SK-N-SH (cell line): Measurements from ENCODE around the gene ATF3.

ENCODE experiments used
- ELF1 ChIP-seq: IDR thresholded peaks from 2 replicates; pipeline ENCODE4 v1.4.0; 2012
- RAD21 ChIP-seq: IDR thresholded peaks from 2 replicates; pipeline ENCODE4 v1.6.1; 2012; ENCODE audit warnings: mild to moderate bottlenecking, low read length
- RFX5 ChIP-seq: IDR thresholded peaks from 2 replicates; pipeline ENCODE4 v1.6.1; 2012; ENCODE audit warnings: mild to moderate bottlenecking, improper control_type of control experiment, low read length
- TF ChIP-seq, protein P1 (sequence below): fragments of 200-600 bp; sonication (generic); IDR thresholded peaks from 2 replicates; pipeline ENCODE4 v1.6.1; 2017; ENCODE audit warnings: antibody characterized with exemption, mild to moderate bottlenecking, moderate library complexity
- TF ChIP-seq, protein P2 (sequence below): IDR thresholded peaks from 2 replicates; pipeline ENCODE4 v1.6.1; 2012; ENCODE audit warnings: mild to moderate bottlenecking, low read depth, low read length, moderate library complexity

DNA sequence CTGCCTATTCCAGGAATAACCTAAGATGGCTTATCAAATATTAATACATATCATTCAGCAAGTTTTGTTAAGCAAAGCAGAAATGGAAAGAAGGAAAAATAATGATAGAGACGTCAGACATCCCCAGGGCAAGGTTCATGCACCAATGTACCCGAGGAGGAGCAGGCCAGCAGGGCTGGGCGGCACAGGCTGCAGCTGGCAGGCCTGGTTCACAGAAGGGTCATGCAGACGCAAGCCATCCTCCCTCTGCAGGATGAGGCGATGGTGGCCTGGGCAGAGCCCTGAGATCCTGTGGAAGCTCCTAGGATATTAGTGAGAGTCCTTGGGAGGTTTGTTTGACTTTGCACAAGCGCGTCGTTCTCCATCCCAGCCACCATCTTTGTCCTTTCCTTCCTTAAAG is 61.0 kb downstream of the ATF3 start:
- TF ChIP-seq, protein P1, sequence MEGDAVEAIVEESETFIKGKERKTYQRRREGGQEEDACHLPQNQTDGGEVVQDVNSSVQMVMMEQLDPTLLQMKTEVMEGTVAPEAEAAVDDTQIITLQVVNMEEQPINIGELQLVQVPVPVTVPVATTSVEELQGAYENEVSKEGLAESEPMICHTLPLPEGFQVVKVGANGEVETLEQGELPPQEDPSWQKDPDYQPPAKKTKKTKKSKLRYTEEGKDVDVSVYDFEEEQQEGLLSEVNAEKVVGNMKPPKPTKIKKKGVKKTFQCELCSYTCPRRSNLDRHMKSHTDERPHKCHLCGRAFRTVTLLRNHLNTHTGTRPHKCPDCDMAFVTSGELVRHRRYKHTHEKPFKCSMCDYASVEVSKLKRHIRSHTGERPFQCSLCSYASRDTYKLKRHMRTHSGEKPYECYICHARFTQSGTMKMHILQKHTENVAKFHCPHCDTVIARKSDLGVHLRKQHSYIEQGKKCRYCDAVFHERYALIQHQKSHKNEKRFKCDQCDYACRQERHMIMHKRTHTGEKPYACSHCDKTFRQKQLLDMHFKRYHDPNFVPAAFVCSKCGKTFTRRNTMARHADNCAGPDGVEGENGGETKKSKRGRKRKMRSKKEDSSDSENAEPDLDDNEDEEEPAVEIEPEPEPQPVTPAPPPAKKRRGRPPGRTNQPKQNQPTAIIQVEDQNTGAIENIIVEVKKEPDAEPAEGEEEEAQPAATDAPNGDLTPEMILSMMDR = no peak
- TF ChIP-seq RAD21 = peak; percentile 13
- TF ChIP-seq, protein P2, sequence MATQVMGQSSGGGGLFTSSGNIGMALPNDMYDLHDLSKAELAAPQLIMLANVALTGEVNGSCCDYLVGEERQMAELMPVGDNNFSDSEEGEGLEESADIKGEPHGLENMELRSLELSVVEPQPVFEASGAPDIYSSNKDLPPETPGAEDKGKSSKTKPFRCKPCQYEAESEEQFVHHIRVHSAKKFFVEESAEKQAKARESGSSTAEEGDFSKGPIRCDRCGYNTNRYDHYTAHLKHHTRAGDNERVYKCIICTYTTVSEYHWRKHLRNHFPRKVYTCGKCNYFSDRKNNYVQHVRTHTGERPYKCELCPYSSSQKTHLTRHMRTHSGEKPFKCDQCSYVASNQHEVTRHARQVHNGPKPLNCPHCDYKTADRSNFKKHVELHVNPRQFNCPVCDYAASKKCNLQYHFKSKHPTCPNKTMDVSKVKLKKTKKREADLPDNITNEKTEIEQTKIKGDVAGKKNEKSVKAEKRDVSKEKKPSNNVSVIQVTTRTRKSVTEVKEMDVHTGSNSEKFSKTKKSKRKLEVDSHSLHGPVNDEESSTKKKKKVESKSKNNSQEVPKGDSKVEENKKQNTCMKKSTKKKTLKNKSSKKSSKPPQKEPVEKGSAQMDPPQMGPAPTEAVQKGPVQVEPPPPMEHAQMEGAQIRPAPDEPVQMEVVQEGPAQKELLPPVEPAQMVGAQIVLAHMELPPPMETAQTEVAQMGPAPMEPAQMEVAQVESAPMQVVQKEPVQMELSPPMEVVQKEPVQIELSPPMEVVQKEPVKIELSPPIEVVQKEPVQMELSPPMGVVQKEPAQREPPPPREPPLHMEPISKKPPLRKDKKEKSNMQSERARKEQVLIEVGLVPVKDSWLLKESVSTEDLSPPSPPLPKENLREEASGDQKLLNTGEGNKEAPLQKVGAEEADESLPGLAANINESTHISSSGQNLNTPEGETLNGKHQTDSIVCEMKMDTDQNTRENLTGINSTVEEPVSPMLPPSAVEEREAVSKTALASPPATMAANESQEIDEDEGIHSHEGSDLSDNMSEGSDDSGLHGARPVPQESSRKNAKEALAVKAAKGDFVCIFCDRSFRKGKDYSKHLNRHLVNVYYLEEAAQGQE = no peak
- no peak for TF ChIP-seq RFX5
- no peak for TF ChIP-seq ELF1
